GOT3 (cell line): Measurements from ENCODE around the gene HLA-E.

Source experiments
- DNase-seq: peaks from one replicate; lab custom pipeline; 2025; ENCODE audit warnings: mixed read lengths; lab: John Stamatoyannopoulos, UW

HLA-E gene

GRCh38 chr6:30541515-30542403, 52.5 kb downstream of the HLA-E start:
- no peak for DNase-seq

GRCh38 chr6:30542404-30542725, 53.1 kb downstream of the HLA-E start:
- DNase-seq = no peak

GRCh38 chr6:30542915-30543314, 53.6 kb downstream of the HLA-E start:
- no peak for DNase-seq
